Suppressor macrophage treated with lipopolysaccharide for 4 hours (primary cell): Measurements from ENCODE around the gene CLK2.
"Not testable (repeated sequence)": the region's sequence is repeated elsewhere in the genome, so short reads cannot be mapped to it uniquely, and the experiment has no call there.

Experiments
- DNase-seq: peaks from one replicate; pipeline ENCODE4 v3.0.0-alpha.2; 2020

Gene CLK2

DNA sequence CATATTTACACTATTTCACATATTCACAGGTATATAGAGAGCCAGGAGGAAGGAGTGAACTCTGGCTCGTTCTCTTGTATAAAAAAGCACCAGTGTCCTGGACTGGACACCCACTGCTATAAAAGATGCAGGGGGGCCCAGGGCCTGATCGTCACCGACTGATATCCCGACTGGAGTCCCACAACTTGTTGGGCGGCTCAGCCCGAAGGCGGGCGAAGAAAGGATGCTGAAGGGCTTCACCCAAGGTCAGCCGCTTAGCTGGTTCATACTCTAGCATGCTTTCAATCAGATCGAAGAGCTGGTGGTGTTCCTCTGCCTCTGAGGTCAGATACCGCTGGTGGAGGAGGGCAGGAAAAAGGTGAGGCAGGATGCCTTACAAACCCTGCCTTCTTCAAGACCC lies 10.2 kb downstream of the CLK2 start:
- DNase-seq, result no peak

DNA sequence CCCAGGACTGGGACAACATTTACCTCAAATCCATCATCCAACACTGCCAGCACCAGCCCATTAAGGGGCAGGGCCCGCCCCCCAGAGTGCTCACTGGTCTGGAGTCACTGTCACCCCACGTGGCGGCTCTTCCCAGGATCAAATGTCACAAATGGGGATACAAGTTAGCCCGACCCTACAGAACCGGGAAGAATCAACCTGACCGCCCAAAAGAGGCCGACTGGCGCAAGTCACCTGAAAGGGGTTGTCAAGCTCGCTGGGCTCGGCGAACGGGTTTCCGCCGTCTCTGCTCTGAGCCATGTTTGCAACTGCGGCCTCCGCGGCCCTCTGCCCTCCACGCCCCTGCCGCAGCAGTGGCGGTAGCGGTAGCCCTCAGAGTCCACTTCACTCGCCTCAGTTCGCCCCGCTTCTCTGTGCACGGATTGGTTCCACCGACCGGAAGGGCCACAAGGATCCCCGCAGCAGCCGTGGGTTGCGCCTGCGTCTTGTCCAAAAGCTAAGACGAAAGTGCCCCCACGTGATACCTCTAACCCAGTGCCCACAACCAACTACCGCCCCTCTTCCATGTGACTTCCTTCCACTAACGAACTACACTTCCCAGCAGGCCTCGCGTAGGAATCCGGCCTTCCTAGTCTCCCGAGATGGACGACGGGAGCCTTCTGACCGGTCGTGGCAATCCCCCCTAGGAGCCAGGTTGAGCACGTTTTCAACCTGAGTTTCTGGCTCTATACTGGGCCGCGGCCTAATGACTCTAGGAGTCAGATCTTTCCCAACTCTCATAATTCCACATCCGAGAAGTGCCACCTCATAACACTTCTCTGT lies 11.2 kb downstream of the CLK2 start, which contains the start of gene SCAMP3:
Gene SCAMP3 (minus strand): TSS at position 509 of the 822 bp plus-strand sequence. CDS start 209 bp downstream, at position 300.
- peak; percentile 99 for DNase-seq

- no peak for DNase-seq
These were observed 11.8 kb downstream of the CLK2 start for GRCh38 chr1:155261493-155261851.

GRCh38 chr1:155260276-155260675 lies 13.0 kb downstream of the CLK2 start:
- no peak for DNase-seq

- no peak for DNase-seq
These were observed 17.0 kb downstream of the CLK2 start for GRCh38 chr1:155256058-155256852.

GRCh38 chr1:155255243-155256007 lies 17.9 kb downstream of the CLK2 start, which contains the start of gene ENTREP3:
Gene ENTREP3 (minus strand): TSS chr1:155255483. CDS start chr1:155254877, 606 bp downstream.
- peak; percentile 89 for DNase-seq

DNA sequence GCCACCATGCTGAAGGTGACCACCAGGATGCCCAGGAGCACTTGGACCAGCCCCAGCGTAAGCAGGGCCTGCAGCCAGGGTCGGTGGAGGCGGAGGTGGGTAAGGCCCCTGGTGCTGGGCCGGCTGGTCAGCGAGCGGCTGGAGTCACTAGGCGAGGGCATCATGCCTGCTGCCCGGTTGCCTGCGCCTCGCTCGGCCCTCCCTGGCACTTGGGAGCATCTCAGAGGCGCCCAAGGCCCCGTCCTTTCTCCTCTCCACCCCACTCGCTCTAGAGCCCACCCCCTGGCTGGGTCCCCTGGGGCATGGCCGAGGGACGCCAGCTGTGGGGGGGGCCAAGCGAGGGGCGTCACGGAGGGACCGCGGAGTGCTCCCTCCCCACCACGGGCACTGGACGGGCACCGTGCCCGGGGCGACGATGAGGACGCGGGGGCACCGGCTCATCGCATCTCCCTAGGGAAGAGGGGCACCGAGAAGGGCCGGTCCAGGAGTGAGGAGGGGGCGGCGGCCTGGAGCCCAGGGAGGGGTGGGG lies 18.5 kb downstream of the CLK2 start:
- DNase-seq, result no peak

DNA sequence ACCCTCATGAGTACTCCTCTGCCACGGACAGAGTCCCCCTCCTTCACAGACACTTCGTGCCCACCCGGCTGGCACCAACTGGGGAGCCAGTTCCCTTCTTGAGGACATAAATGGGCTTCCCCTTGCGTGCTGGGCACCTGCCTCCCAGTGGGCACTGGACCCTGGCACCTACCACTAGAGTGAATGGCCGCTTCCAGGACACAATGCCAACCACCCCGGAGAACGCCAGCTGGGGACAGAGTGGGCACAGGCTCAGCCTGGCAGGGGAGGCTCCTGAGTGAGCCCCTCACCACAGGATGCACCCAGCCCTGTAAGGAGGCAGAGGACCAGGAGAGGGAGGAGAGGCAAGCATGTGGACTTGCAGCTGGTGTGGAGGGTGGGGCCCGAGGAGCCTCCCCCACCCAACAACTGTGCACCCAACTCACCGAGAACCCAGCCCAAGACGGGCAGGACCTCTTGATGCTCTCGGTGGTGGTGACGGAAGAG lies 19.0 kb downstream of the CLK2 start:
- DNase-seq, result no peak

GRCh38 chr1:155253797-155254196 lies 19.5 kb downstream of the CLK2 start:
- no peak for DNase-seq

- DNase-seq, result no peak
These were observed 20.1 kb downstream of the CLK2 start for GRCh38 chr1:155253208-155253607.

GRCh38 chr1:155251566-155251965 lies 21.7 kb downstream of the CLK2 start:
- no peak for DNase-seq

GRCh38 chr1:155250633-155251449 lies 22.5 kb downstream of the CLK2 start:
- DNase-seq, result peak; percentile 96

DNA sequence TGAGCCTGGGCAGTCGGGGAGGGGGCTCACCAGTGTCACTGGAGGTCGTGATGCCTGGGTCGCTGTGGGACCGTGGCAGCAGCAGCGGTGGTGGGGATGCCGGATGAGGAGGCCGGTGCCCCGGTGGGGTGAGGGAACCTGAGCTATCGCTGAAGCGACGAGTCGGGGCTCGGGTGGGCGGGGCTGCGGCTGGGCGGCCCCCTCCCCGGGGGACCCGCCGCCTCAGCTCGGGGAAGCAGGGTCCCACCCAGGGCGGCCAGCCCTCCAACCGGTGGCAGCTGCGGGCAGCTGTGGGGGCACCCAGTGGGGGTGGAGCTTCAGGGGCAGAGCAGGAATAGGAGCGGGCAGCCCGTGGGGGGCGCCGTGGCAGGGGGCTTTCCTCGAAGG lies 23.1 kb downstream of the CLK2 start:
- DNase-seq, result no peak

DNA sequence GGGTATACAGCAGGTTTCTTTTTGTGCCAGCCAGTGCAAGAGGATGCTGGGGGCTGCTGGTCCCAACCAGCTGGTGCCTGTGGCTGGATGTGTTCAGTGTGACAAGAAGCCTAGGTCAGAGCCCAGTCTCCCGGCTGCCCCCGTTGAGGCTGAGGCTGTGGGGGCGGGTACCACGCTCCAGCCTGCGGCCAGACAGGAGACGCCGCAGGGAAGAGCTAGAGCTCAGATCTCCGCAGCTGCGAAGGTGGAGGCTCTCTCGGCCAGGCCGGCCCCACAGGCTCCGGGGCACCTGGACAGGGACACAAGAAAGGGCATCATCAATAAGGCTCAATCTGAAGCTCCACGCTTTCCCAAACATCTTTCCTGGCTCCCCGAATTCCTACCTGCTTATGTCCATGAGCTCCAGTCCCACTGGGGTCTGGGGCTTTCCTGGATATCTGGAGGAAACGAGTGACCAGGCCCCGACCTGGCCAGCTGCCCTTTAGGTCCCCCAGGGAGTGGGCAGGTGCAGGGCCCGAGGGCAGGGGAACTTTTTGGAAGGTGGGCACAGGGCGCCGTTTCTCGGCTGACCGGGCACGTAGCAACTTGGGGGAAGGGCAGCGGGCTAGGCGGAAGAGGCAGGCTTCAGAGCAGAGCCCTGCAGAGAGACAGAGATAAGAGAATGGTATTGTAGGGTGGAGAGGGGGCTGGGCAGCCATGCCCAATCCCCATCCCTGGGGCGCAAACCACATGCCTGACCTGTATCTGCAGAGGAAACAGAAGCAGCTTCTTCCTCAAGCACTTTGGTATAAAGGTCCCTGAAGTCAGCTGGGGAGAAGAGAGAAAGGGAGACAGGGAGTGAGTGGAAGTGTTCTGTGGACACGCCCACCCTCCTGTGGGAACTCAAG lies 25.4 kb downstream of the CLK2 start:
- no peak for DNase-seq

- not testable (repeated sequence) for DNase-seq
These were observed 26.5 kb downstream of the CLK2 start for GRCh38 chr1:155246796-155247195.

DNA sequence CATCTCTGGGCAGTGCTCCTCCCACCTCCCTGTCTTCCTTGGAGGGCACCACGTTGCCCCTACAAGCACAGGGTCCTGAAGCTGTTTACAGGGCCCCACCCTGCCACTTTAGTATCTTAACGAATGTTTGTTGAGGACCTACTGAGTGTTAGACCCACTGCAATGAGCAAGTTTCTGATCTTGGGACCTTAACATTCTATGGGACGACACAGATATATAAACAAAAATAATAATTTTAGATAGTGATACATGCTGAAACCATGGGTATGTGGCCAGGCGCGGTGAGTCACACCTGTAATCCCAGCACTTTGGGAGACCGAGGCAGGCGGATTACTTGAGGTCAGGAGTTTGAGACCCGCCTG lies 28.2 kb downstream of the CLK2 start:
- no peak for DNase-seq

GRCh38 chr1:155244368-155245162 lies 28.7 kb downstream of the CLK2 start:
- DNase-seq, result peak; percentile 96

- DNase-seq, result no peak
These were observed 30.4 kb downstream of the CLK2 start for GRCh38 chr1:155242805-155243358.

DNA sequence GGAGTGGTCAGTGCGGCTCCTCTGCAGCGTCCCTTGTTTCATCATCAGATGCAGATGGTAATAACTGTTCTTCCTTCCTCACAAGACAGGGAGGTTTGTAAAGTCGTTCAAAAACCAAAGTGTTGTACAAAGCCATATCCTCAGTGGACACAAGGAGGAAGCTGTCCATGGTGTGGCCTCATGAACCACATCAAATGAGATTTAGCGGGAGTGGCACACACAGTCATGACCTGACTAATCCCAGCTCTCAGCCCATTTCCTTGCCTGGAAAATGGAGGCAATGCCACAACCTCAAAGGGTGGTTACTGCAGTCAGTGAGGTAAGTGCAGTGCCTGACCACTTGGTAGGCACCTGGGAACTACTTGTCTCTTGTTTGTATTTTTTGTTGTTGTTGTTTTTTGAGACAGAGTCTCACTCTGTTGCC lies 31.5 kb downstream of the CLK2 start:
- DNase-seq, result peak; percentile 85
